Fibroblast of lung (primary cell): Measurements from ENCODE around the gene MKKS.

Source experiments
- CTCF ChIP-seq, 2 donors: IDR thresholded peaks in 1 of 2; conservative IDR thresholded peaks in 1 of 2; 1 replicate in 1 of 2; 2 replicates in 1 of 2; pipeline ENCODE4 v1.5.1; 2011 to 2012; ENCODE audit warnings: low read length in 2 of 2, control low read depth in 1 of 2, inconsistent platforms in 1 of 2, low read depth in 1 of 2, mild to moderate bottlenecking in 1 of 2
- EZH2 ChIP-seq: IDR thresholded peaks from 2 replicates; pipeline ENCODE4 v1.5.1; 2012; ENCODE audit warnings: low read length, control low read depth, mild to moderate bottlenecking; ENCODE audit errors: missing control alignments

- no peak for TF ChIP-seq CTCF (conservative IDR thresholded peaks at IDR 0.05 in 1 of 2, IDR thresholded peaks at IDR 0.05 in 1 of 2; ENCODE audit: low read depth in 1 of 2, low read length in 2 of 2)
- TF ChIP-seq EZH2 = no peak
Observed at GRCh38 chr20:10379761-10380160, 54.3 kb downstream of the MKKS start.
